HG03039 (cell line): ENCODE data around the gene PAX7.

ENCODE experiments used
- ATAC-seq: cut with Tn5 transposase; IDR thresholded peaks from one replicate; pipeline ENCODE4 v1.9.1; 2021; ENCODE audit warnings: mild to moderate bottlenecking, moderate library complexity; ENCODE audit not compliant: unreplicated experiment

PAX7 gene

GRCh38 chr1:18618546-18619466 lies 11.8 kb upstream of the PAX7 start:
- no peak for ATAC-seq

- no peak for ATAC-seq
Measured at GRCh38 chr1:18619467-18619835, 11.2 kb upstream of the PAX7 start.

- no peak for ATAC-seq
Measured at GRCh38 chr1:18628511-18628910, 2.1 kb upstream of the PAX7 start.

- no peak for ATAC-seq
Measured at GRCh38 chr1:18629659-18630510, 761 bp upstream of the PAX7 start.

GRCh38 chr1:18631496-18632217 lies 1.0 kb downstream of the PAX7 start:
- ATAC-seq = no peak

GRCh38 chr1:18632218-18632588 lies 1.6 kb downstream of the PAX7 start:
- no peak for ATAC-seq

GRCh38 chr1:18632783-18633421 lies 2.3 kb downstream of the PAX7 start:
- no peak for ATAC-seq

GRCh38 chr1:18633422-18634155 lies 2.9 kb downstream of the PAX7 start:
- no peak for ATAC-seq

GRCh38 chr1:18634276-18634675 lies 3.6 kb downstream of the PAX7 start:
- no peak for ATAC-seq

- ATAC-seq = no peak
Measured at GRCh38 chr1:18635070-18635577, 4.5 kb downstream of the PAX7 start.

GRCh38 chr1:18635891-18636595 lies 5.4 kb downstream of the PAX7 start:
- no peak for ATAC-seq

GRCh38 chr1:18636596-18637508 lies 6.2 kb downstream of the PAX7 start:
- no peak for ATAC-seq

- no peak for ATAC-seq
Measured at GRCh38 chr1:18637511-18637960, 6.9 kb downstream of the PAX7 start.

GRCh38 chr1:18637962-18638834 lies 7.6 kb downstream of the PAX7 start:
- ATAC-seq = no peak

- no peak for ATAC-seq
Measured at GRCh38 chr1:18638835-18639364, 8.3 kb downstream of the PAX7 start.

GRCh38 chr1:18639368-18640055 lies 8.9 kb downstream of the PAX7 start:
- no peak for ATAC-seq
